ENCODE measurements around the gene PFKFB4. TPM values are rescaled to one million over a fixed set of nuclear protein-coding genes. Genes with fewer than 3 reads are reported as not detected.
A peak's percentile ranks its signal among the peaks of the same experiment; 100 is the strongest.

Gene PFKFB4
- total RNA-seq, 2 donors from 2014 or later = 12.6 to 19.0 TPM

DNA sequence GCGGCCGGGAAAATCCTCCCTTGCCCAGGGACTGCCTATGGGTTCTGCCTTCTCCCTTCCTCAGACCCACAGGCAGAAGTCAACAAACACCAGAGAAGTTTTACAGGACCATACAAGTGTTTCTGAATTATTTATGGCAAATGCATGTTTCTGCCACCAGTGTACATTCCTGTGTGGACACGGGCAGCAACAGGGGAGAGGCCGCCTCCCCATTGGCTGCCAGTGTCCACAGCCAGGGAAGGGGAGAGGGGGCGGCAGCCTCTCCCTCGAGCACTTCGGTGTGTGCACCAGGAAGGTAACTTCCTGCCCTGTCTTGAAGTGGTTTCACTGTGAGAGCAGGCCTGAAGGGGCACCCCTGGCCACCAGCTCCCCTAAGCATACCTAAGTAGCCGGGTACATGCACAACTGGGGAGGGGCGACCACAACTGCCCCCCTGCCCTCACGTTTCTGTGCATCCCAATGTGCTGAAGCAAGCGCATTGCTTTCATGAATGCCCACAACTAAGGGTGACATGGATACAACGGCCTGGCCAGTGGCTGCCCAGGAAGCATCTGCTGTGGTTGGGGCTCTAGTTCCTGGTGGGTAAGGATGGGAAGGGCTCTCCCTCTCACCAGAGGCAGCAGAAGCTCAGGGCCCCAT is 37.8 kb downstream of the PFKFB4 start:
- Mint-ChIP-seq H3K4me1 (no peaks in the 10 kb centered on the region), H3K36me3 (ENCODE audit: low read depth) (no peaks in the 10 kb centered on the region), H3K9me3 (no peaks in the 10 kb centered on the region), H3K27me3 (ENCODE audit: insufficient read depth) (no peaks in the 10 kb centered on the region), H3K4me3 (no peak overlapping the region), H3K27ac (peak overlapping the region; percentile 16)
- no peaks in the 10 kb centered on the region for H3K9me3 ChIP-seq (ENCODE audit: control insufficient read depth, low read length)
- no peak overlapping the region for H3K27ac ChIP-seq (ENCODE audit: low read depth, low read length)
- H3K9ac ChIP-seq (ENCODE audit: extremely low read depth, low read length, poor library complexity, severe bottlenecking) = no peak overlapping the region
- 85 to 88% methylated on average over 5 to 12 of the region's 12 CpGs for WGBS, 2 experiments (ENCODE audit: insufficient coverage in 1 of 2, insufficient read length in 1 of 2)
- no peaks in the 10 kb centered on the region for H3K4me1 ChIP-seq (ENCODE audit: control insufficient read depth, insufficient read depth, low read length)
- TF ChIP-seq, protein P1, sequence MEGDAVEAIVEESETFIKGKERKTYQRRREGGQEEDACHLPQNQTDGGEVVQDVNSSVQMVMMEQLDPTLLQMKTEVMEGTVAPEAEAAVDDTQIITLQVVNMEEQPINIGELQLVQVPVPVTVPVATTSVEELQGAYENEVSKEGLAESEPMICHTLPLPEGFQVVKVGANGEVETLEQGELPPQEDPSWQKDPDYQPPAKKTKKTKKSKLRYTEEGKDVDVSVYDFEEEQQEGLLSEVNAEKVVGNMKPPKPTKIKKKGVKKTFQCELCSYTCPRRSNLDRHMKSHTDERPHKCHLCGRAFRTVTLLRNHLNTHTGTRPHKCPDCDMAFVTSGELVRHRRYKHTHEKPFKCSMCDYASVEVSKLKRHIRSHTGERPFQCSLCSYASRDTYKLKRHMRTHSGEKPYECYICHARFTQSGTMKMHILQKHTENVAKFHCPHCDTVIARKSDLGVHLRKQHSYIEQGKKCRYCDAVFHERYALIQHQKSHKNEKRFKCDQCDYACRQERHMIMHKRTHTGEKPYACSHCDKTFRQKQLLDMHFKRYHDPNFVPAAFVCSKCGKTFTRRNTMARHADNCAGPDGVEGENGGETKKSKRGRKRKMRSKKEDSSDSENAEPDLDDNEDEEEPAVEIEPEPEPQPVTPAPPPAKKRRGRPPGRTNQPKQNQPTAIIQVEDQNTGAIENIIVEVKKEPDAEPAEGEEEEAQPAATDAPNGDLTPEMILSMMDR (conservative IDR thresholded peaks at IDR 0.05) = no peak
- no peak overlapping the region for H3K4me3 ChIP-seq (ENCODE audit: low read length)
- no peaks in the 10 kb centered on the region for H3K27me3 ChIP-seq (ENCODE audit: control insufficient read depth, insufficient read depth, low read length, poor library complexity, severe bottlenecking)
- DNase-seq = no peak
- no peaks in the 10 kb centered on the region for H3K36me3 ChIP-seq (ENCODE audit: control insufficient read depth, insufficient read depth, low read length)

DNA sequence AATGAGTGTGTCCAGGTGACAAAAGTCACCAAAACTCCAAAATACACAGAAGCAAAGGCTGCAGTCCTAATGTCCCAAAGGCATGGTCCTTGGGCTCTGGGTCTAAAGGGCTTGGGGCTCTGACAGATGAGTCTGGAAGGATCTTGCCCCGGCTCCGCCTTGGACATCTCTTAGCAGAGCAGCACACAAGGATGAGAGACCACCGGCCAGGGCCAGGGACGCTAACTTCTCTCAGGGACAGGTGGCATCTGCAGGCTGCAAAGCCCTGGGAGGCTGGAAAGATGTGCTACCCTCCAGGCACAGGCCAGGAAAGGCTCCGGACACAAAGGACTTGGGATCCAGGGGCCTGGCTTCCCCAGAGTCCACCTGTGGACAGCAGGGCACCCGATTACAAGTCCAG is 38.5 kb downstream of the PFKFB4 start:
- 91 to 100% methylated on average over 4 to 6 of the region's 6 CpGs for WGBS, 2 experiments (ENCODE audit: insufficient coverage in 1 of 2, insufficient read length in 1 of 2)
- Mint-ChIP-seq H3K27ac (peak overlapping the region; percentile 16), H3K4me1 (no peaks in the 10 kb centered on the region), H3K9me3 (no peaks in the 10 kb centered on the region), H3K4me3 (no peak overlapping the region), H3K36me3 (ENCODE audit: low read depth) (no peaks in the 10 kb centered on the region), H3K27me3 (ENCODE audit: insufficient read depth) (no peaks in the 10 kb centered on the region)
- DNase-seq = no peak
- Histone ChIP-seq H3K36me3 (ENCODE audit: control insufficient read depth, insufficient read depth, low read length) (no peaks in the 10 kb centered on the region), H3K9ac (ENCODE audit: extremely low read depth, low read length, poor library complexity, severe bottlenecking) (no peak overlapping the region), H3K4me3 (ENCODE audit: low read length) (no peak overlapping the region), H3K4me1 (ENCODE audit: control insufficient read depth, insufficient read depth, low read length) (no peaks in the 10 kb centered on the region), H3K27ac (ENCODE audit: low read depth, low read length) (no peak overlapping the region), H3K27me3 (ENCODE audit: control insufficient read depth, insufficient read depth, low read length, poor library complexity, severe bottlenecking) (no peaks in the 10 kb centered on the region), H3K9me3 (ENCODE audit: control insufficient read depth, low read length) (no peaks in the 10 kb centered on the region)
- TF ChIP-seq, protein P1 (conservative IDR thresholded peaks at IDR 0.05) = no peak

DNA sequence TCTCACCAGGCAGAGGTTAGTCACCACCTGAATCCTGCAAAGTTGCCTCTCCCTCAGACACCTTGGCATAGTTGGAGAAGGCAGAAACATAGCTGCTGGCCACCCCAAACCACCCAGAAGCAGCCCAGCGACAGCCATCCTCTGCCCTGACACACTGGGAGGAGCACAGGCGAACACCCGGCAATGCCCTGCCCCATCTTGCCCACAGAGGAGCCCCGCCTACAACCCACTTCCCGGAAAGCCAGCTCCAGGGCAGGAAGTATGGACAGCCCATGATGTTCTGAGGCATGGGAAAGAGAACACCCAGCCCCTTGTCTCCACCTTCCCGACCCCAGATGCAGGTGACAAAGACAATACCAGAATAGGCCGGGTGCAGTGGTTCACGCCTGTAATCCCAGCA is 40.0 kb downstream of the PFKFB4 start:
- Mint-ChIP-seq H3K36me3 (ENCODE audit: low read depth) (no peaks in the 10 kb centered on the region), H3K27me3 (ENCODE audit: insufficient read depth) (no peaks in the 10 kb centered on the region), H3K4me3 (no peak overlapping the region), H3K4me1 (no peaks in the 10 kb centered on the region), H3K9me3 (no peaks in the 10 kb centered on the region), H3K27ac (no peak overlapping the region)
- WGBS, 2 experiments (ENCODE audit: insufficient coverage in 1 of 2, insufficient read length in 1 of 2) = 86 to 87% methylated on average over 6 to 8 of the region's 8 CpGs
- H3K9me3 ChIP-seq (ENCODE audit: control insufficient read depth, low read length) = no peaks in the 10 kb centered on the region
- H3K27me3 ChIP-seq (ENCODE audit: control insufficient read depth, insufficient read depth, low read length, poor library complexity, severe bottlenecking) = no peaks in the 10 kb centered on the region
- DNase-seq = no peak
- H3K36me3 ChIP-seq (ENCODE audit: control insufficient read depth, insufficient read depth, low read length) = no peaks in the 10 kb centered on the region
- no peaks in the 10 kb centered on the region for H3K4me1 ChIP-seq (ENCODE audit: control insufficient read depth, insufficient read depth, low read length)
- no peak overlapping the region for H3K4me3 ChIP-seq (ENCODE audit: low read length)
- TF ChIP-seq, protein P1 (conservative IDR thresholded peaks at IDR 0.05) = no peak
- H3K9ac ChIP-seq (ENCODE audit: extremely low read depth, low read length, poor library complexity, severe bottlenecking) = no peak overlapping the region
- H3K27ac ChIP-seq (ENCODE audit: low read depth, low read length) = no peak overlapping the region

All from endodermal cell (in vitro differentiated cells).